Measurements from ENCODE around the gene PRKAR1A. TPM values are rescaled to one million over a fixed set of nuclear protein-coding genes. Genes with fewer than 3 reads are reported as not detected.
"Not testable (repeated sequence)": the region's sequence is repeated elsewhere in the genome, so short reads cannot be mapped to it uniquely, and the experiment has no call there.

Gene PRKAR1A
- total RNA-seq, 1 experiment from 2014 or later = 433 TPM

DNA sequence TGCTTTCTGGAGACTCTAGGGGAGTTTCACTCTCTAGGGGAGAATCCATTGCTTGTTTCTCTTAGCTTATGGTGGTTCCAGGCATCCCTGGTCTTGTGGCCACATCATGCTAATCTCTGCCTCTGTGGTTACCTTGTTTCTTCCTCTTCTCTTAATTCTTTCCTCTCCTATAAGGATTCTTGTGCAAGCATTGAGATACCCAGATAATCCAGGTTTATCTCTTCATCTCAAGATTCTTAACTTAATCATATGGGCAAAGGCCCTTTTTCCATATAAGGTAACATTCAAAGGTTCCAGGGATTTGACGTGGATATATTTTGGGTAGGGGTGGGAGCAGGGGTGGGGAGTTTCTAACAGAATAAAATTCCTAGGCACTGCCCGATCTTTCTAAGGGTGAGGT, 56.4 kb downstream of the PRKAR1A start:
- Histone ChIP-seq H3K27me3 (replicated peaks) (no peaks in the 10 kb centered on the region; the same call in 1 of the 2 replicates), H3K4me3 (no peak overlapping the region), H3K36me3 (no peaks in the 10 kb centered on the region), H3K4me1 (replicated peaks) (no peaks in the 10 kb centered on the region), H3K27ac (no peak overlapping the region), H3K9me3 (replicated peaks) (no peaks in the 10 kb centered on the region)
- no peak for DNase-seq (ENCODE audit: low read depth in 1 of 2, low spot score in 2 of 2)

DNA sequence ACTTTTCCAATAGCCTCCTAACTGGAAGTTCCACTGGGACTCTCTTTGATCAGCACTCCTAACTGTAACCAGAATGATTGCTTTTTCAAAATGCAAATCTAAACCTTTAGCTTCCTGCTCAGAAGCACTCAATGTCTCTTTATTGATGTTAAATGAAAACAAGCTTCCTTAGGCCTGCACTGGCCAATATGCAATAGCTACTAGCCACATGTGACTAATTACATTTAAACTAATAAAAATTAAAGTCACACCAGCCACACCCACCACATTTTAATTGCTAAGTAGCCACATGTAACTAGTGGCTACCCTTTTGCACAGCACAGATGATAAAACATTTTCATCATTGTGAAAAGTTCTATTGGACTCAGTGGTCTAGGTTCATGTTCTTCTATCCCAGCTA, 57.1 kb downstream of the PRKAR1A start:
- DNase-seq (ENCODE audit: low read depth in 1 of 2, low spot score in 2 of 2) = no peak
- H3K9me3 ChIP-seq (replicated peaks) = no peaks in the 10 kb centered on the region
- H3K36me3 ChIP-seq = no peaks in the 10 kb centered on the region
- no peaks in the 10 kb centered on the region; the same call in 1 of the 2 replicates for H3K27me3 ChIP-seq (replicated peaks)
- H3K4me3 ChIP-seq = no peak overlapping the region
- H3K4me1 ChIP-seq (replicated peaks) = no peaks in the 10 kb centered on the region
- H3K27ac ChIP-seq = no peak overlapping the region

DNA sequence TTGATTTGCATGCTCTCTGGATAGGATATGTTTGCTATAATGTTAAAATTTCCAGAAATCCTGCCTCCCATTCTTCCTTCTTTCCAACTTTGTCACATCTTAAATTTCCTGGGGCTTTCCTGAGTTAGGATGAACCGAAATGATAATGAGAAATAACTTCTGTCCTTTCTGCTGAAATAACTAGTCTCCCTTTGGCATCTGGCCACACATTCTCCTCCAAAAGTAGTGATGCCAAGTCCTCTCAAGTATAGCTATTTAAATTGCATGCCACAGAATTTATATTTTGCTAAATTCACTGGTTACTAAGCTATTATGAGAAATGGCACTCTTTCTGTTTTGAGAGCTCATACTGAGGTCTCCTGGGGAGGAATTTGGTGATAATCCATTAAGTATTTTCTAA, 58.3 kb downstream of the PRKAR1A start:
- Histone ChIP-seq H3K27me3 (replicated peaks) (no peaks in the 10 kb centered on the region; the same call in 1 of the 2 replicates), H3K4me1 (replicated peaks) (no peaks in the 10 kb centered on the region), H3K36me3 (no peaks in the 10 kb centered on the region), H3K9me3 (replicated peaks) (no peaks in the 10 kb centered on the region), H3K4me3 (no peak overlapping the region), H3K27ac (no peak overlapping the region)
- DNase-seq (ENCODE audit: low read depth in 1 of 2, low spot score in 2 of 2) = no peak

DNA sequence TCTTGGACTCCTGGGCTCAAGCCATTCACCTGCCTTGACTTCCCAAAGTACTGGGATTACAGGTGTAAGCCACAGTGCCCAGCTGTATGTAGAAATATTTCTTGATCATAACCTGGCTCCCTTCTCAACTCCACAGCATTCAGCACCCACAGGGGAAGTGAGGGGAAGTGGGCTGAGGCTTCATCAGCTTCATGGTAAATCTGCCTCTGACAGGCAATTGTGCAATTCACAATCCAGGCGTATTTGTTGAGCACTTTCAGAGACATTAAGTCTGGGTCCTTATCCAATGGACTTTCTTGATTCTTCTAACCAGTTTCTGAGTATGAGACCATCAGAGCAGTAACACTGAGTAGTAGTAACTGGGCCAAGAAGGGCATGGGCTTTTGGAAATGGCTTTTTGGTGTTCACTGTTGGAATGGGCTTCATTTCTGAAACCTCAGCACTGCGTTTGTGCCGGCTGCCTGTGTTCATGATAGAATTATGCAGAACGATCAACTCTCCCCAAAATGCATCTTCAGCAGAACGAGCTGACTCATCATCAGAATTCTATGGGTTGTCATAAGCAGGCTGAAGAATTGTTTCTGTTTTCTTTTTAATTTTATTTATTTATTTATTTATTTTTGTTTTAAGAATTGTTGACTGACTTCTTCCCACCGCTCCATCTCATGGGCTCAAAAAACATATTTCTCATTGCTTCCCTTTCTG, 60.1 kb downstream of the PRKAR1A start:
- Histone ChIP-seq H3K9me3 (replicated peaks) (no peaks in the 10 kb centered on the region), H3K27ac (no peak overlapping the region), H3K4me3 (no peak overlapping the region), H3K27me3 (replicated peaks) (no peaks in the 10 kb centered on the region), H3K4me1 (replicated peaks) (no peaks in the 10 kb centered on the region), H3K36me3 (no peaks in the 10 kb centered on the region)
- no peak for DNase-seq (ENCODE audit: low read depth in 1 of 2, low spot score in 2 of 2)

DNA sequence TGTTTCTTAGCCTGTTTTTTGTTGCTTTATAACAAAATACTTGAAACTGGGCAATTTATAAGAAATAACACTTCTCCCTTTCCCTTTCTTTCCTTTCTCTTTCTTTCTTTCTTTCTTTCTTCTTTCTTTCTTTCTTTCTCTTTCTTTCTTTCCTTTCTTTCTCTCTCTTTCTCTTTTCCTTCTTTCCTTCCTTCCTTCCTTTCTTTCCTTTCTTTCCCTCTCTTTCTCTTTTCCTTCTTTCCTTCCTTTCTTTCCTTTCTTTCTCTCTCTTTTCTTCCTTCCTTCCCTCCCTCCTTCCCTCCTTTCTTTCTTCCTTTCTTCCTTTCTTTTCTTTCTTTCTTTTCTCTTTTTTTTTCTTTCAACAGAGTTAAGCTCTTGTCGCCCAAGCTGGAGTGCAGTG, 61.1 kb downstream of the PRKAR1A start:
- H3K27ac ChIP-seq = no peak overlapping the region
- H3K4me3 ChIP-seq = no peak overlapping the region
- H3K9me3 ChIP-seq (replicated peaks) = no peaks in the 10 kb centered on the region
- H3K27me3 ChIP-seq (replicated peaks) = no peaks in the 10 kb centered on the region
- no peaks in the 10 kb centered on the region for H3K4me1 ChIP-seq (replicated peaks)
- no peaks in the 10 kb centered on the region for H3K36me3 ChIP-seq
- no peak for DNase-seq (ENCODE audit: low read depth in 1 of 2, low spot score in 2 of 2)

DNA sequence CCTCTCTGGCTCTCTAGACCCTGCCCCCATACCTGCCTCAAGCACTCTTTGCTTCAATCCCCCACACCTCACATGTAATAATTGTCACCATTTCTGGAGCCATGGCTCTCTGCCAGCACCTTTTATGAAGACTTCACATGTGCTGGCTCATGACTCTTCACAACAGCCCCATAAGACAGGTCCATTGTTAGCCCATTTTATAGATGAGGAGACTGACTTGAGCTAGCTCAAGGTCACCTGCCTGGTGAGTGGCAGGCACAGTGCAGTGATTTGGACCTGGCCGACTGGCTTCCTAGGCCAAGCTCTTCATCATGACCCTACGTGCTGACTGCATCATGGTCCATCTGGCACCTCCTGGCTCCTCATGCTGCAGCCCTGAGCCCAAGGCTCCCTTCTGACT, 63.9 kb downstream of the PRKAR1A start:
- no peaks in the 10 kb centered on the region for H3K4me1 ChIP-seq (replicated peaks)
- H3K27ac ChIP-seq = no peak overlapping the region
- H3K27me3 ChIP-seq (replicated peaks) = no peaks in the 10 kb centered on the region
- H3K4me3 ChIP-seq = no peak overlapping the region
- H3K36me3 ChIP-seq = no peaks in the 10 kb centered on the region
- no peak for DNase-seq (ENCODE audit: low read depth in 1 of 2, low spot score in 2 of 2)
- no peaks in the 10 kb centered on the region for H3K9me3 ChIP-seq (replicated peaks)

DNA sequence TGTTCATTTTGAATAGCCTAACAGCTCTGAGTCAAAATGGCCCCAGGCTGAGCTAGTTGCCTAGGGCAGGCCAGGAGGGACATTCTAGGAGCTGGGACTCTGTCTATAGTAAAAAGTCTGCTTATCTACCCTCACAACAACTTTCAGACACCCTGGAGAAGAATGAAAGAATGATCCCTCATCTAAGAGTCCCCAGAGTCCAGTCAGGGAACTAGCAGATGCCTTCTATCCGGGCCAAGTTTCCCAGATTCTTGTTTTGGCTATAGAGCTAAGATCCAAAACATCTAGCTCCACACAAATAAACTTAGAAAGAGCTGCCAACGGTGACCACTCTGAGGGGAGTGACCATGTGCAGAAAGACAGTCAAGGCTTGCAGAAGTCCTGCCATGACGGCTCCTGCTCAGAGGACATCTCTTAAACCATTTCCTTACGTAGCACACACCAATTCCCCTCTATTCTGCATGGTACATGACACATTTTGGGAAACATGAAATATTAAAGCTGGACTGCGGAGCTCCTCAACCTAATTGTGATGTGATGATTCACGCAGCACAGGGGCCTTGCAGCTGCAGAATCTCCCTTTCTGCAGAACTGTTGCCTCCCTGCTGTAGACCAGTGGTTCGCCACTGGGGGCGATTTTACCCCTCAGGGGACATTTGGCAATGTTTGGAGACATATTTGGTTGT, 64.7 kb downstream of the PRKAR1A start:
- Histone ChIP-seq H3K27ac (no peak overlapping the region), H3K9me3 (replicated peaks) (no peaks in the 10 kb centered on the region), H3K36me3 (no peaks in the 10 kb centered on the region), H3K4me1 (replicated peaks) (no peaks in the 10 kb centered on the region), H3K27me3 (replicated peaks) (no peaks in the 10 kb centered on the region), H3K4me3 (no peak overlapping the region)
- no peak for DNase-seq (ENCODE audit: low read depth in 1 of 2, low spot score in 2 of 2)

DNA sequence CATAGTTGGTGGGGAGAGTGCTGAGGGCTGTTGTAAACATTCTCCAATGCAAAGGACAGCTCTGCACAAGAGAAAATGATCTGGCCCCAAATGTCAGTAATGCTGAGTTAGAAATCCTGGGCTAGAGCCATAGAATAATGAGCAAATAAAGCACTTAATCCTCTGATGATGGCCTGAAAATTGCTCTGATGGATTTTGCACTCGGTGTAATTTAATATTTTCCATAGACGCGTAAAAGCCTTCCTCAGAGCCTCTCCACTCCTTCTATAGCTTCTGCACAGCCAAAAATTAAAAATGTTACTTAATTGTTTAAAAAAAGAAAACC, 65.2 kb downstream of the PRKAR1A start:
- no peaks in the 10 kb centered on the region for H3K4me1 ChIP-seq (replicated peaks)
- H3K36me3 ChIP-seq = no peaks in the 10 kb centered on the region
- H3K4me3 ChIP-seq = no peak overlapping the region
- no peaks in the 10 kb centered on the region for H3K27me3 ChIP-seq (replicated peaks)
- H3K27ac ChIP-seq = no peak overlapping the region
- H3K9me3 ChIP-seq (replicated peaks) = no peaks in the 10 kb centered on the region; the same call in 1 of the 2 replicates
- no peak for DNase-seq (ENCODE audit: low read depth in 1 of 2, low spot score in 2 of 2)

DNA sequence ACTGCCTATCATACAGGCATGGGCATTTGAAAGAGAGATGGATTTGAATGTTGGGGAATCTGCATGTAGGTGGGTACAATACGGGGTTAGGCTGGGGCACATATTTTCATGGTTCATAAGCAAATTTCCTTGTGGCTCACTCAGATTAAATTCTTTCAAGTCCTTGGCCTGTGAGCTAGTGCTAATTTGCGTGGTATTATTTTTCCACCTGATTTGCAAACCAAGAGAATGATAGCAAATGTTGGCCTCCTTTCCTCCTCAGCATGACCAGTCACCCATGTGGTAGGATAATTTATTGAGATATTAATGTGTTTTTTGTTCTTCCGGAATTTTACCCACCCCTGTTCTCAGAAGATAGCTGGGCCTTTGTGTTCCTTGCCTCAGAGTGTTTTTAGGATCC, 66.0 kb downstream of the PRKAR1A start:
- Histone ChIP-seq H3K27ac (no peak overlapping the region), H3K36me3 (no peaks in the 10 kb centered on the region), H3K27me3 (replicated peaks) (no peaks in the 10 kb centered on the region), H3K9me3 (replicated peaks) (no peaks in the 10 kb centered on the region; the same call in 1 of the 2 replicates), H3K4me1 (replicated peaks) (no peaks in the 10 kb centered on the region), H3K4me3 (no peak overlapping the region)
- DNase-seq (ENCODE audit: low read depth in 1 of 2, low spot score in 2 of 2) = no peak

DNA sequence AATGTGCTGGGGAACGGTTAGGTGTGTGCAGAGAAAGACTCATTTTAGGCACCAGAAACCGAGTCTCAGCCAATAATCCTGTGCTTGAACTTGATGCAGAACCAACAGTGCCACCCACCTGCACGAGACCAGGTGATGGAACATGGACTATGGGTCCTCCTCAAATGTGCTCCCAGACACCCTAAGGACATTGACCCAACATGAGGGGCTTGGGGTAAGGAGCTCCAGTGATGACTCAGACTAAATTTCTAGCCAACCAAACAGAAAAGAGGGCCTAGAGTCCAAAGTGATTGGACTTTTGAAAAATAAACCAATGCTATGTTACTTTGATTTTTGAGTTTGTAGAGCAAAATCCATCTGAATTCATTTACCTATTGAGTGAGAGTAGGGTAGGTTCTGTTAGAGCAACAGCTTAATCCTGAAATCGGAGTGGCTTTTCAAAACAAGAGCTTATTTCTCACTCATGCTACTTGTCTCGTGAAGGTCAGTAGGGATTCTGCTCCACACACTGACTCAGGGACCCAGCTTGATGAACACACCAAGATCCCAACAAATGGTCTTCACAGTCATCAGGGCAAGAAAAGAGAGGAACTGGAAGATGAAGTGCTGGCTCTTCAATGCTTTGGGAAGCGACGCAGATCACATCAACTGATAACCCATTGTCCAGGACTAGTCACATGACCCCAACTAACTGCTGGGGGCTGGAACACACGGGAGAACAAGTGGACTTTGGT, 67.1 kb downstream of the PRKAR1A start:
- DNase-seq (ENCODE audit: low read depth in 1 of 2, low spot score in 2 of 2) = no peak
- Histone ChIP-seq H3K4me3 (no peak overlapping the region), H3K27ac (no peak overlapping the region), H3K36me3 (no peaks in the 10 kb centered on the region), H3K9me3 (replicated peaks) (no peaks in the 10 kb centered on the region; the same call in 1 of the 2 replicates), H3K27me3 (replicated peaks) (no peaks in the 10 kb centered on the region), H3K4me1 (replicated peaks) (no peaks in the 10 kb centered on the region)

DNA sequence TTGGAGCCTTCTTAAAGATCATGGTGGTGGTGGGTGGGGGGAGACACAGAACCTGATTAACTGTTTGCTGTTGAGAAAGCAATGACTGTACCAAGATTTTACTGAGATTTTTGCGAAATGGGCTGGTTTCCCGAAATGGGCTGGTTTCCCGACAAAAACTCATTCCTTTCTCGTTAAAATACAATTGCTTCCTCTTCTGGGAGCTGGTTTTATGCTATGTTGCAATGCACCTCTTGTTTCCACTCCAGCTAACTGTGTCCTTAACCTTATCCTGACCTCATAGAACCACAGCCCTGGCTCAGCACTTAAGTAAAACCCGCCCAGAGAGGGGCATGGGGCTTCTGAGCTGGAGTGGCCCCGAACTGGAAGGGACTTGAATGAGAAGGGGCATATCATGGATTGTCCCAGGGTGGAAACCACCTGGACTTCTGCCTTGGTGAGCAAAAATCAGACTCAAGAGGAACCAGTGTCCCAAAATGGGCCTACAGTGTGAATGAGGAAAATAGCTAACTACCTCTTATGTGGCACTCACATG, 68.1 kb downstream of the PRKAR1A start:
- H3K4me3 ChIP-seq = no peak overlapping the region
- no peaks in the 10 kb centered on the region; the same call in 1 of the 2 replicates for H3K9me3 ChIP-seq (replicated peaks)
- H3K4me1 ChIP-seq (replicated peaks) = no peaks in the 10 kb centered on the region
- no peaks in the 10 kb centered on the region for H3K36me3 ChIP-seq
- no peak for DNase-seq (ENCODE audit: low read depth in 1 of 2, low spot score in 2 of 2)
- no peaks in the 10 kb centered on the region for H3K27me3 ChIP-seq (replicated peaks)
- no peak overlapping the region for H3K27ac ChIP-seq

DNA sequence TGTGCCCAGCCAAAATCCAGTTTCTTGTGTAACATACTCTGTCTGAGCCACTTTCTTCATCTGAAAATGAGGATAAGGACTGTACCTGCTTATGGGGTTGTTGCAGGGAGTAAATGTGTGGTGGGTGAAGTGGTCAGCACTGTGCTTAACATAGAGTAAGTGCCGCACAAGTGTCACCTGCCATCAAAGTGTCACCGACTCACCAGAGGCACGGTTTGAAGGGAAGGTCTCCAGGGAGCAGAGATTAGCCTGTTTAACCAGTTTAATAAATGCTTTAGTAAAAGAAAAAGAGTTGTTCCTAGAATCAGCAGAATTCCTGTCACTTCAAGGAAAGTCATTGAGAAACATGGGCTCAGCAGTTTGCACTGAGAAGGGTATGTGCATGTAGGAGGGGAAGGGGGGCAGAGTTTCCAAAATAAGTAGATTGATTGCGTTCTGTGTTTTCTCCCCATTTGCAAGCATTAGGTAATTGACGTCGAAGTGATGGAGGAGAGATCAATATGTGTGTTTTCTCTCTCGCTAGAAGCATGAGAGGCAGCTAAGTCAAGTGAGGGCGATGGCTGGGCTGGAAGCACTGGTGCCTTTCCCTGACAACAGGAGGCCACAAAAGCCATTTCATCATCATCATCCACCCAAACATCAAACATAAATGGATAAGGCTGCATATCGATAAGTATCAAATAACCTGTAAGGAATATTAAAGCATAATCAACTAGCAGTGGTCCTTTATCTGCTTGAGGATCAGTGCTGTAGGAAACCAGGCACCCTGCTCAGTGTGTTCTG, 69.8 kb downstream of the PRKAR1A start:
- Histone ChIP-seq H3K27ac (no peak overlapping the region), H3K4me3 (no peak overlapping the region), H3K27me3 (replicated peaks) (no peaks in the 10 kb centered on the region), H3K4me1 (replicated peaks) (no peaks in the 10 kb centered on the region), H3K9me3 (replicated peaks) (peaks cover 3% of the 10 kb centered on the region; the same call in 1 of the 2 replicates), H3K36me3 (no peaks in the 10 kb centered on the region)
- DNase-seq (ENCODE audit: low read depth in 1 of 2, low spot score in 2 of 2) = no peak

DNA sequence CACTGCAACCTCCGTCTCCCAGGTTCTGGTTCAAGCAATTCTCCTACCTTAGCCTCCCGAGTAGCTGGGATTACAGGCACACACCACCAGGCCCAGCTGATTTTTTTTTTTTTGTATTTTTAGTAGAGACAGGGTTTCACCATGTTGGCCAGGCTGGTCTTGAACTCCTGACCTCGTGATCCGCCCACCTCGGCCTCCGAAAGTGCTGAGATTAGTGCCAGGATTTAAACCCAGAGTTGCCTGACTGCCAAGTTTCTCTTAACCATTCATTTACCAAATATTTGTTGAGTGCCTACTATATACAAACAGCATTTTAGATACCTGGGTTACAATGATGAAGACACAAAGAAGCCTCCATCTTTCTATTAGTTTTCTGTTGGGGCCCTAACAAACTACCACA, 70.6 kb downstream of the PRKAR1A start:
- not testable (repeated sequence) for H3K9me3 ChIP-seq (replicated peaks); H3K36me3 ChIP-seq; H3K4me1 ChIP-seq (replicated peaks); H3K27me3 ChIP-seq (replicated peaks); H3K4me3 ChIP-seq; H3K27ac ChIP-seq; DNase-seq (ENCODE audit: low read depth in 1 of 2, low spot score in 2 of 2)

All from SJSA1 (cell line).